H1 (cell line): ENCODE data around the gene AGPAT3. TPM values are rescaled to one million over a fixed set of nuclear protein-coding genes. Genes with fewer than 3 reads are reported as not detected.

Experiments used
- TAF1 ChIP-seq: IDR thresholded peaks from 2 replicates; pipeline ENCODE4 v1.6.1; 2011; ENCODE audit warnings: mild to moderate bottlenecking, low read depth, low read length
- polyA plus RNA-seq, 7 experiments: library from polyadenylated mRNA; depleted of rRNA in 3 of 7; stranded (reverse) in 5 of 7; unstranded in 2 of 7; fragments of >200 nt in 5 of 7; fragments of 200-250 nt in 2 of 7; gene quantifications; 1 replicate in 5 of 7; 2 replicates in 1 of 7; 4 replicates in 1 of 7; pipeline versions ENCODE4 v1.2.1 to v1.2.3, GENCODE V29; 2011 to 2013; ENCODE audit warnings: missing spikeins in 2 of 7, mixed read lengths in 2 of 7
- total RNA-seq: library from RNA; stranded (reverse); fragmentation: NEBNext Ultra II Directional; extraction: Animal tissue kit (Norgen Biotek cat#: 25700); gene quantifications from 2 replicates; pipeline ENCODE4 v1.2.1, GENCODE V29; 2021

Gene AGPAT3
- total and polyA plus RNA-seq, 2 of the 8 experiments (the other 6 are each of a cell fraction or from before 2014, with no cell fraction given) = 5.8 to 7.3 TPM

- no peak for TF ChIP-seq TAF1
Observed at GRCh38 chr21:44024887-44025353, 159.9 kb downstream of the AGPAT3 start (continued).
